Cardiac muscle cell (in vitro differentiated cells and primary cell): ENCODE data around the gene IL12B. TPM values are rescaled to one million over a fixed set of nuclear protein-coding genes. Genes with fewer than 3 reads are reported as not detected.
"Not testable (repeated sequence)": the region's sequence is repeated elsewhere in the genome, so short reads cannot be mapped to it uniquely, and the experiment has no call there.

Experiments used
- DNase-seq, 2 donors: peaks; one replicate each; pipeline versions ENCODE4 v3.0.0 to v3.0.0-alpha.2; 2010 to 2017; ENCODE audit warnings: low read depth in 1 of 2, low spot score in 1 of 2
- H3K27ac ChIP-seq: fragments of 200-600 bp; sonication (generic); 2 replicates; pipeline ENCODE4 v1.5.1; 2016
- H3K27me3 ChIP-seq: fragments of 200-600 bp; sonication (generic); 2 replicates; pipeline ENCODE4 v1.6.0; 2016; ENCODE audit warnings: control low read depth
- H3K36me3 ChIP-seq: fragments of 200-600 bp; sonication (generic); 2 replicates; pipeline ENCODE4 v1.5.1; 2016; ENCODE audit warnings: control low read depth
- H3K4me1 ChIP-seq: fragments of 200-600 bp; sonication (generic); 2 replicates; pipeline ENCODE4 v1.8.1; 2017; ENCODE audit warnings: low read depth, mild to moderate bottlenecking, mixed run types
- H3K4me3 ChIP-seq: fragments of 200-600 bp; sonication (generic); 2 replicates; pipeline ENCODE4 v1.5.1; 2016; ENCODE audit warnings: mild to moderate bottlenecking
- H3K9me3 ChIP-seq: fragments of 200-600 bp; sonication (generic); 2 replicates; pipeline ENCODE4 v1.5.1; 2017; ENCODE audit warnings: low read depth, mild to moderate bottlenecking, control low read depth
- polyA plus RNA-seq: library from polyadenylated mRNA; unstranded; fragments of >200 nt; fragmentation: Nextera tagmentation; extraction: Ambion mirVana; gene quantifications from 2 replicates; pipeline ENCODE4 v1.2.1, GENCODE V29; 2016
- total RNA-seq: library from RNA; depleted of rRNA; stranded (reverse); fragments of >200 nt; gene quantifications from 2 replicates; pipeline ENCODE4 v1.2.3, GENCODE V29; 2016
- TF ChIP-seq, protein P1 (sequence below): IDR thresholded peaks from 2 replicates; pipeline ENCODE4 v1.5.1; 2012; ENCODE audit warnings: low read depth, mild to moderate bottlenecking, low read length

IL12B gene
- total RNA-seq (not detected in 2 replicates), polyA plus RNA-seq (not detected in 2 replicates)

DNA sequence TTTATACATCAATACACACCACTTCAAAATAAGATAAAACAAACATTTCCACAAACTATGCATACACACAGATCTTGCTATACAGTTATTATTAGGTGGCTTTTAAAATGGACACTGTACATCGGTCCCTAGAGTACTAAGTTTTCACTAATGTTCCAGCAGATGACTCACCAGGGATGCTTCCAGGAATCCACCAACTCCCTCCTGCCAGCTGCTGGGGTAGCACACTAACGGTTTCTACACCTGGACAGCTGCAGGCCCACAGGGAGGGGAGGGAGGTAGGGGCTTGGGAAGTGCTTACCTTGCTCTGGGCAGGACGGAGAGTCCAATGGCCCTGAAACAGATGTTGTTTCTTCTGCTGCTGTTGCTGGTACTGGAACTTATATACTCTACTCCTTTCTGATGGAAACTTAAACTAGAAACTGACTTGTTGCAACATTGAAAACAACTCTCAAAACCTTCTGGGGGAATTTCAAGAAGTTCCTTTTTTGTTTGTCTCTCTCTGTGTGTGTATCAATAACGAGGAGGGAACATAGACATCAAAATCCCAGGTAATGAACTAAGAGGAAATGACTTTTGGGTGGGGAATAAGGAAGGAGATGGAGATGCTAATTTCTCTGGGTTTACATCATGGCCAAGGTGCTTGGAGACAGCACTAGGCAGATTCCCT lies at the start of gene IL12B:
IL12B (minus strand) TSS at position 357 of the 670 bp plus-strand sequence. CDS start 3,705 bp downstream, outside the sequence.
- H3K9me3 ChIP-seq = no peaks in the 10 kb centered on the region
- H3K27me3 ChIP-seq = peaks cover 44% of the 10 kb centered on the region
- H3K4me1 ChIP-seq = peaks cover 6% of the 10 kb centered on the region
- no peaks in the 10 kb centered on the region for H3K36me3 ChIP-seq
- DNase-seq = peak in 1 of 2 donors; percentile 22
- H3K4me3 ChIP-seq = peak within 1 kb of the TSS; percentile 47
- no peak within 1 kb of the TSS for H3K27ac ChIP-seq
- TF ChIP-seq, protein P1, sequence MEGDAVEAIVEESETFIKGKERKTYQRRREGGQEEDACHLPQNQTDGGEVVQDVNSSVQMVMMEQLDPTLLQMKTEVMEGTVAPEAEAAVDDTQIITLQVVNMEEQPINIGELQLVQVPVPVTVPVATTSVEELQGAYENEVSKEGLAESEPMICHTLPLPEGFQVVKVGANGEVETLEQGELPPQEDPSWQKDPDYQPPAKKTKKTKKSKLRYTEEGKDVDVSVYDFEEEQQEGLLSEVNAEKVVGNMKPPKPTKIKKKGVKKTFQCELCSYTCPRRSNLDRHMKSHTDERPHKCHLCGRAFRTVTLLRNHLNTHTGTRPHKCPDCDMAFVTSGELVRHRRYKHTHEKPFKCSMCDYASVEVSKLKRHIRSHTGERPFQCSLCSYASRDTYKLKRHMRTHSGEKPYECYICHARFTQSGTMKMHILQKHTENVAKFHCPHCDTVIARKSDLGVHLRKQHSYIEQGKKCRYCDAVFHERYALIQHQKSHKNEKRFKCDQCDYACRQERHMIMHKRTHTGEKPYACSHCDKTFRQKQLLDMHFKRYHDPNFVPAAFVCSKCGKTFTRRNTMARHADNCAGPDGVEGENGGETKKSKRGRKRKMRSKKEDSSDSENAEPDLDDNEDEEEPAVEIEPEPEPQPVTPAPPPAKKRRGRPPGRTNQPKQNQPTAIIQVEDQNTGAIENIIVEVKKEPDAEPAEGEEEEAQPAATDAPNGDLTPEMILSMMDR = no peak

- no peak for DNase-seq
- H3K27ac ChIP-seq = no peak overlapping the region
- no peaks in the 10 kb centered on the region for H3K4me1 ChIP-seq
- TF ChIP-seq, protein P1 = no peak
- H3K36me3 ChIP-seq = no peaks in the 10 kb centered on the region
- H3K4me3 ChIP-seq = no peak overlapping the region
- no peaks in the 10 kb centered on the region for H3K27me3 ChIP-seq
- no peaks in the 10 kb centered on the region for H3K9me3 ChIP-seq
These were observed 47.4 kb upstream of the IL12B start for GRCh38 chr5:159377653-159378052.

DNA sequence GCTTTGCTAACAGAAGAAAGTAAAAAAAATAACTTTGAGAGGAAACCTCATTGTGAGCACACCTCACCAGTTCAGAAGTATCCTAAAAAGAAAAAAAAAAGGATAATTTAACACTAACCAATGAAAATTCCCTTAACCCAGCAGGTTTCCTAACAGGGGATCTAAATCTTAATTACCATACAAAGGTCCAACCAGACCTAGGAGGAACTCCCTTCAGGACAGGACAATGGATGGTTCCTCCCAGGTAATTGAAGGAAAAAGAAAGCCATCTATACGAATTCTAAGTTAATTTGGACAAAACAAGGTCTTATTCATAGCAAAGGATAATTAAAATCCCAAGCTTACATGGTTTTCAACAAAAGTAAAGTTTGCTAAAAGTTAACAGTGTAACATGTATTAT lies 37.6 kb upstream of the IL12B start:
- not testable (repeated sequence) for H3K36me3 ChIP-seq, H3K4me3 ChIP-seq, DNase-seq, H3K27ac ChIP-seq, H3K4me1 ChIP-seq, H3K9me3 ChIP-seq, H3K27me3 ChIP-seq

DNA sequence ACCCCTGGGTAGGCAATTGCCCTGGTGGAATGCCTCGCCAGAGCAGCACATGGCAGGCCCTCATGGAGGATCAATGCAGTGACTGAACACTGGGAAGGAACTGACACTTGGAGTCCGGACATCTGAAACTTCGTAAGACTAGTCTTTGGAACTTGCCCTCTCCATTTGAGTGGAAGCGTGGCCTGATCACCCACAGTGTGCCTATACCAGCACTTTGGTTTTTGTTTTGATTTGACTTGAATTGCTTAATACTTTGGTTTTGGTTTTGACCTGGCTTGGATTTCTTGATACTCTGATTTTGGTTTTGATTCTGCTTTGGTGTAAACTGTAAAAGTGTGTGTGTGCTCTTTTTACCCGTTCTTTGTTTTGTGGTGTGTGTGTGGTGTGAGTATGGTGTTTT lies 36.5 kb upstream of the IL12B start:
- H3K9me3 ChIP-seq, H3K27me3 ChIP-seq, H3K36me3 ChIP-seq, H3K4me1 ChIP-seq, H3K4me3 ChIP-seq, H3K27ac ChIP-seq, DNase-seq: not testable (repeated sequence)

DNA sequence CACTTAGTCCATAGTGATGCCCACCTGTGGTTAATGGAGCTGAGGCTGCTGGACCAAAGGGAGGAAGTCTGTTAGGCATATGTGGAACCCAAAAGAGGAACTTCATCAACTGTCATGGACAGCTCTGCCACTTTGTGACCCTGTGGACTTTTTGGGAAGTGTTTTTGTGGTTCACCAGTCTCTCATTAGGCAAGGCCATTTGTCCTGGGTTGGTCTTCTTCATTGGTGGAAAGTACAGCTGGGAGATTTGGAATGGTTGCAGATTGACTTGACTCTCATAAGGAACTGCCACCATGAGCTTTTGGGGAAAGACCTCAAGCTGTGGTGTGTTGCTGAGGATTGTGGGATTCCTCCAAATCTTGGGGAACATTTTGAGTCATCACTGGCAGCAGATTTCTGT lies 31.9 kb upstream of the IL12B start:
- no peaks in the 10 kb centered on the region for H3K4me1 ChIP-seq
- DNase-seq = no peak
- no peaks in the 10 kb centered on the region for H3K36me3 ChIP-seq
- TF ChIP-seq, protein P1 = no peak
- H3K27ac ChIP-seq = no peak overlapping the region
- no peaks in the 10 kb centered on the region for H3K9me3 ChIP-seq
- no peak overlapping the region for H3K4me3 ChIP-seq
- H3K27me3 ChIP-seq = no peaks in the 10 kb centered on the region

DNA sequence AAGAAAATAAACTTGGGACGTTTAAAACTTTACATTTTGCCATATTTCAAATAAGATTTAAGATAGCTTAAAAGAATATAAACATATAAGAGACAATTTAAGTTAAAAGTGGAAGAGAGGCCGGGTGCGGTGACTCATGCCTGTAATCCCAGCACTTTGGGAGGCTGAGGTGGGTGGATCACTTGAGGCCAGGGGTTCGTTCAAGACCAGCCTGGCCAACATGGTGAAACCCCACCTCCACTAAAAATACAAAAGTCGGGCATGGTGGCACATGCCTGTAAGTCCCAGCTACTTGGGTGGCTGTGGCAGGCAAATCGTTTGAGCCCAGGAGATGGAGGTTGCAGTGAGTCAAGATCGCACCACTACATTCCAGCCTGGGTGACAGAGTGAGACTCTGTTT lies 29.6 kb upstream of the IL12B start:
- DNase-seq, H3K4me1 ChIP-seq, H3K4me3 ChIP-seq, H3K27ac ChIP-seq, H3K36me3 ChIP-seq, H3K27me3 ChIP-seq, H3K9me3 ChIP-seq: not testable (repeated sequence)

DNA sequence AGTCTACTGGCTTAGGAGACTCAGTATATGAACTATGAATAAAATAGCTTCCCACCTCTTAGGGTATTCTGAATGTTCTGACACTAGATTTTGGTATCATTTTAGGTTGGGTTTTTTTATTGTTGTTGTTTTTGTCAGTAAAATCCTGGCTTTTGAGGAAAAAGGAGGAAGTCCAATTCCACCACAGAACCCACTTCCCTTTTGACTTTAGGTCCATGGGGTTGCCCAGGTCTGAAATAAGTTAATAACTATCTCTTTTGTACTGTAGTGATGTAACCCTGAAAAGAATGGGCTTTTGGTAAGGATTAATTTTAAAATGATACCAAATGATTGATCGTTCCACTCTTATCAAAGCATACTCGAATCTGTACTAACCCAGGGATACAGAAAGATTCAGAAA lies 29.1 kb upstream of the IL12B start:
- H3K4me3 ChIP-seq = no peak overlapping the region
- DNase-seq = no peak
- TF ChIP-seq, protein P1 = no peak
- H3K9me3 ChIP-seq = no peaks in the 10 kb centered on the region
- H3K27me3 ChIP-seq = no peaks in the 10 kb centered on the region
- H3K36me3 ChIP-seq = no peaks in the 10 kb centered on the region
- no peak overlapping the region for H3K27ac ChIP-seq
- H3K4me1 ChIP-seq = no peaks in the 10 kb centered on the region
